Measurements from ENCODE around the gene MTSS2.
"Not testable (repeated sequence)": the region's sequence is repeated elsewhere in the genome, so short reads cannot be mapped to it uniquely, and the experiment has no call there.

MTSS2 gene

GRCh38 chr16:70649300-70649699 lies 36.6 kb downstream of the MTSS2 start:
- H3K4me3 ChIP-seq (ENCODE audit: low read depth, low read length), result no peak overlapping the region
- TF ChIP-seq, protein P1, sequence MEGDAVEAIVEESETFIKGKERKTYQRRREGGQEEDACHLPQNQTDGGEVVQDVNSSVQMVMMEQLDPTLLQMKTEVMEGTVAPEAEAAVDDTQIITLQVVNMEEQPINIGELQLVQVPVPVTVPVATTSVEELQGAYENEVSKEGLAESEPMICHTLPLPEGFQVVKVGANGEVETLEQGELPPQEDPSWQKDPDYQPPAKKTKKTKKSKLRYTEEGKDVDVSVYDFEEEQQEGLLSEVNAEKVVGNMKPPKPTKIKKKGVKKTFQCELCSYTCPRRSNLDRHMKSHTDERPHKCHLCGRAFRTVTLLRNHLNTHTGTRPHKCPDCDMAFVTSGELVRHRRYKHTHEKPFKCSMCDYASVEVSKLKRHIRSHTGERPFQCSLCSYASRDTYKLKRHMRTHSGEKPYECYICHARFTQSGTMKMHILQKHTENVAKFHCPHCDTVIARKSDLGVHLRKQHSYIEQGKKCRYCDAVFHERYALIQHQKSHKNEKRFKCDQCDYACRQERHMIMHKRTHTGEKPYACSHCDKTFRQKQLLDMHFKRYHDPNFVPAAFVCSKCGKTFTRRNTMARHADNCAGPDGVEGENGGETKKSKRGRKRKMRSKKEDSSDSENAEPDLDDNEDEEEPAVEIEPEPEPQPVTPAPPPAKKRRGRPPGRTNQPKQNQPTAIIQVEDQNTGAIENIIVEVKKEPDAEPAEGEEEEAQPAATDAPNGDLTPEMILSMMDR (IDR thresholded peaks at IDR 0.05; ENCODE audit: low read depth, low read length), result no peak

- TF ChIP-seq, protein P1 (IDR thresholded peaks at IDR 0.05; ENCODE audit: low read depth, low read length), result no peak
- no peak overlapping the region for H3K4me3 ChIP-seq (ENCODE audit: low read depth, low read length)
Measured at GRCh38 chr16:70648606-70649005, 37.2 kb downstream of the MTSS2 start.

DNA sequence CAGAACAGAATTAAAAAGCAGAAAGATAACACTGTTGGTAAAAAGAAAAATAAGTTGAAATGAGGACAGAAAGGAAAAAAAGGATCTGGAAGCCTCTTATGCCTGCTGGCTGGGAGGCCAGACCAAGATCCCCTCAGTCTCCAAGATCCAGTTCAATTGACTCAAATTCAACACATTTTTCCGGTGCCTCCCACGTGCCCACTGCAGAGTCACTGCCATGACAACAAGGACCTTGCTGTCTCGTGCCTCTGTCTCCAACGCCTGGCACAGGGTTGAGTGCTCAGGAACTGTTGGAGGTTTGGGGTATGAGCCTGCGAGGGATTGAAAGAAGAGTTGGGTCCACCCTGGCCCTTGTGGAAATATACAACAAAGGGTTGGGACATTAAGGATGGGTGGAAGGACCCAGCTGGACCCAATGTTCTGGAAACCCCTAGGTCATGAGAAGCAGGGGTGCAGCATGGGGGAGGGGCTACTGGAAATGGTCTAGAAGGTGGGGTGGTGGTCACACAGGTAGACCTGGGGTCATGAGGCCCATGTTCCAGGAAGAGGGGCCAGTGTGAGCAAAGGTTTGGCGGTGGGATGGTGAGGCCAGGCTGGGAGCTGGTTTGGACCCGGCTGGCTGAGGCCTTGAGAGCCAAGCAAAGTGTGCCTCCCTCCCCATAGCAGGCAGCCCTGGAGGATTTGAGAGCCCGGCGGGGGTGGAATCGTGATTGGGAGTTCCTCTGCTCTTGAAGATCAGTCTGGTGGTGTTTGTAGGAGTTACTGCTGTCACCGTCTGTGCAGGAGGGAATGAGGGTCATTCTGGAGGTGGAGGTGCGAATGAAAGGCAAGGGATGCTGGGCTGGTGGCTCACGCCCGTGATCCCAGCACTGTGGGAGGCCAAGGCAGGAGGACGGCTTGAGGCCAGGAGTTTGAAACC lies 38.2 kb downstream of the MTSS2 start:
- TF ChIP-seq, protein P1 (IDR thresholded peaks at IDR 0.05; ENCODE audit: low read depth, low read length), result no peak

DNA sequence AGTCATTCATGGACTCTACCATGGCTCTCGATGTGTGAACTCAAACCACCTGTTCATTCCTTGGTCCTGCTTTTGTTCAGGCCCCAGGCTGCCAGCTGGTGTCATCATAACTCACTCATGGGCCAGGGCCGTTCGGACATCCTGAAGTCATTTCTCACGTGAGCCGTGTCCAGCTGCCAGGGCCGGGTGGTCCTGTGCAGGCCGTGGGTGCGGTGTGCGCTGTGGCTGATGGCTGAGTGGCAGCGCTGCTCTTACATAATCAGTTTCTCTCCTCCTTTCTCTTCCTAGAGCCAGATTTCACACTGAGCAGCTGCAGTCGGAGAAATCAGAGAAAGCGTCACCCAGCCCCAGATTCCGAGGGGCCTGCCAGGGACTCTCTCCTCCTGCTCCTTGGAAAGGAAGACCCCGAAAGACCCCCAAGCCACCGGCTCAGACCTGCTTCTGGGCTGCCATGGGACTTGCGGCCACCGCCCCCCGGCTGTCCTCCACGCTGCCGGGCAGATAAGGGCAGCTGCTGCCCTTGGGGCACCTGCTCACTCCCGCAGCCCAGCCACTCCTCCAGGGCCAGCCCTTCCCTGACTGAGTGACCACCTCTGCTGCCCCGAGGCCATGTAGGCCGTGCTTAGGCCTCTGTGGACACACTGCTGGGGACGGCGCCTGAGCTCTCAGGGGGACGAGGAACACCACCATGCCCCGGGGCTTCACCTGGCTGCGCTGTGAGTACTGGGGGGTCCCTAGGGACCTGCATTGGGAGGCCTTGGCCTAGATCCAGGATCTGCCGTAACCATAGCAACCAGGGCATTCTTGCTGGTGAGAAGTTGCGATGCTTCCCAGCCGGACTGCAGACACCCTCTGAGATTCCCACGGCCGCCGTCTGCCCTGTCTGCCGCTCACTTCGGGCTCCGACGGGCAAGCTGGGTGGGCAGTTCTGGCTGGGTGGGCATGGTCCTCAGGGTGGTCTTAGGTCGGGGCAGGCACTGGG lies 39.3 kb downstream of the MTSS2 start, which contains the start of gene IL34:
Gene IL34, plus strand, starts transcription at position 300 of the 982 bp plus-strand sequence. Its CDS starts 389 bp downstream, at position 689.
- H3K4me3 ChIP-seq (ENCODE audit: low read depth, low read length), result no peak within 1 kb of the TSS
- TF ChIP-seq, protein P1 (IDR thresholded peaks at IDR 0.05; ENCODE audit: low read depth, low read length), result no peak

More for the DNA sequence above, 38.2 kb downstream of the MTSS2 start:
- no peak overlapping the region for H3K4me3 ChIP-seq (ENCODE audit: low read depth, low read length)

DNA sequence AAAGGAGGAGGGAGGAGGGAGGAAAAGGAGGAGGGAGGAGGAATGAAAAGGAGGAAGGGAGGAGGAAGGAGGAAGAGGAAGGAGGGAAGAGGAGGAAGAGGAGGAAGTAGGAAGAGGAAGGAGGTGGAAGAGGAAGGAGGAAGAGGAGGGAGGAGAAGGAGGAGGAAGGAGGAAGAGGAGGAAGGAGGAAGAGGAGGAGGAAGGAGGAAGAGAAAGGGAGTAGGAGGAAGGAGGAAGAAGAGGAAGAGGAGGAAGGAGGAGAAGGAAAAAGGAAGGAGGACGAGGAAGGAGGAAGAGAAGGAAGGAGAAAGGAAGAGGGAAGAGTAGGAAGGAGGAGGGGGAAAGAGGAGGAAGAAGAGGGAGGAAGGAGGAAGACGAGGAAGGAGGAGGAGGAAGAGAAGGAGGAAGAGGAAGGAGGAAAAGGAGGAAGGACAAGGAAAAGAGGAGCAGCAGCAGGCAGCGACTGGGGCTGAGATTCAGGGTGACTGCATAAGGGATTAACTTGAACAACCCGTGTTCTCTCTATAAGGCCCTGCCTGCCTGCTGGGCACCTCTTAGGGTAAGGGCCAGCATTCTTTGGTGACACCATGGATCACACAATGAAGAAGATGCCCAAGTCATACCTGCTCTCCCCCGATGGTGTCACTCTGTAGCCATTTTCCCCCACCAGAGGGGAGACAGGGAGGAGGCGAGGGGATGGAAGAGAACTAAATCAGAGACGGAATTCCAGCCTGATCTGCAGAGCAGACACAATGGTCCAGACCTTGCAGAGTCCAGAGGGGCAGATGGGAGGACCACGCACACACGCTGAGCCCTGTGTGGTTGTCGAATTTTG lies 40.9 kb downstream of the MTSS2 start:
- H3K4me3 ChIP-seq (ENCODE audit: low read depth, low read length), result no peak overlapping the region
- TF ChIP-seq, protein P1 (IDR thresholded peaks at IDR 0.05; ENCODE audit: low read depth, low read length), result no peak

- not testable (repeated sequence) for H3K4me3 ChIP-seq (ENCODE audit: low read depth, low read length)
Measured at GRCh38 chr16:70643264-70643663, 42.6 kb downstream of the MTSS2 start.

- no peak overlapping the region for H3K4me3 ChIP-seq (ENCODE audit: low read depth, low read length)
- TF ChIP-seq, protein P1 (IDR thresholded peaks at IDR 0.05; ENCODE audit: low read depth, low read length), result no peak
Measured at GRCh38 chr16:70642633-70643032, 43.2 kb downstream of the MTSS2 start.

Measured in WI38 (cell line).